GM19043 (cell line): Measurements from ENCODE around the gene NPC1L1.
"Not testable (repeated sequence)": the region's sequence is repeated elsewhere in the genome, so short reads cannot be mapped to it uniquely, and the experiment has no call there.

Source experiments
- ATAC-seq: cut with Tn5 transposase; IDR thresholded peaks from one replicate; pipeline ENCODE4 v1.9.1; 2021; ENCODE audit warnings: low read depth; ENCODE audit not compliant: unreplicated experiment

The NPC1L1 gene

GRCh38 chr7:44512736-44513135, 28.4 kb downstream of the NPC1L1 start:
- no peak for ATAC-seq

DNA sequence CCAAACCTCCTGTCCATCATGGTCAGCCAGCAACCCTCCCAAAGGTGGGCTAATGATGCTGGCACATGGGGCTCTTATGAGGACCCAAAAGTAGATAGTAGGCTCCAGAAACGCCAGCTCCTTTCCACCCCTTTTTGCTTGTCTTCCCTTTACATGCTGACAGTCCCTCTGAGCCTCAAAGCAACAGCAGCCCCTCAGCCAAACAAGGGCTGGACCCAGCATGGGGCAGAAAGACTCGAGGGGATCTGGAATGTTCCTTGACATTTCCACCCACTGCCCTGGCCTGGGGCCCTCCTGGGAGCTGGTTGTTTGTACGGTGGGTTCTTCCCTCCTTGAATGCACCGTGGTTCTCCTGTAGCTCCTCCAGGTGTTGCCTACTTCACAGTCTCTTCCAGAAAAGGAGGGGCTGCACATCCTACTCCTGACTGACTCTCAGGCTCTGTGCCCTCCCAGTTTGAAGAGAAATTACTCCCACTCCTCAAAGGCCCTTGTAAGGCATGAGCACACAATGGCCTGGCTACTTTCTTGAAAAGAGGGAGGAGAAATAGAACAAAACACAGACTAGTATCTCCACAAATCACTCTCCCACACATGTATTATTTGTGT, 29.2 kb downstream of the NPC1L1 start:
- ATAC-seq, result no peak

GRCh38 chr7:44511236-44511635, 29.9 kb downstream of the NPC1L1 start:
- no peak for ATAC-seq

DNA sequence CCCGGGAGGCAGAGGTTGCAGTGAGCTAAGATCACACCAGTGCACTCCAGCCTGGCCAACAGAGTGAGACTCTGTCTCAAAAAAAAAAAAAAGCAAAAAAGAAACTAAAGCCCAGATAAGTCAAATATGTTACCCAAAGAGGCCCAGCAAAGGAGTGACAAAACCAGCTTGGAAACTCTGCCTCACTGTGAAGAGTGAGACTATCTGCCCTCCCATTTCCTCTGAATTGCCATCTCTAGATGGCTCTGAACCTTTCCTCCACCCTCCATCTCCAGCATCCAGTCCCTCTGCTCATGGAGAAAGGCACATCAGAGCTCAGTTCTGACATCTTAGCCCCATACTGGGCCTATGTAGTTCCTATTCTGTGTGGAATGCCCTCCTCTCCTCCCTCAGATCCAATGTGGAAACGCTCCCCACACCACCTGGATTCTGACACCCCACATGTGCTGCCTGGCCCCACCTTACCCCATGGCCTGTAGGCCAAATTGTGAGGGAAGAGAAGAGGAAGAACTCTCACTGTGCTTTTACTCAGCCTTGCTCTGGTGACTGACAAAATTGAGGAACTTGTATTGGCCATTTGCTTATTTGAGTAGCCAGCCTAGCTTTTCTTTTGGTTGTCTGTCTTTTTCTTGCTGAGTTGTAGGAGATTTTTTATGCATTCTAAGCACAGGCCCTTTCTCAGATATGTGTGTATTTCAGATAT, 32.7 kb downstream of the NPC1L1 start:
- ATAC-seq, result no peak

GRCh38 chr7:44506592-44507288, 34.4 kb downstream of the NPC1L1 start:
- not testable (repeated sequence) for ATAC-seq

GRCh38 chr7:44505595-44505994, 35.5 kb downstream of the NPC1L1 start:
- no peak for ATAC-seq

- no peak for ATAC-seq
Observed at GRCh38 chr7:44498230-44498954, 42.7 kb downstream of the NPC1L1 start.

DNA sequence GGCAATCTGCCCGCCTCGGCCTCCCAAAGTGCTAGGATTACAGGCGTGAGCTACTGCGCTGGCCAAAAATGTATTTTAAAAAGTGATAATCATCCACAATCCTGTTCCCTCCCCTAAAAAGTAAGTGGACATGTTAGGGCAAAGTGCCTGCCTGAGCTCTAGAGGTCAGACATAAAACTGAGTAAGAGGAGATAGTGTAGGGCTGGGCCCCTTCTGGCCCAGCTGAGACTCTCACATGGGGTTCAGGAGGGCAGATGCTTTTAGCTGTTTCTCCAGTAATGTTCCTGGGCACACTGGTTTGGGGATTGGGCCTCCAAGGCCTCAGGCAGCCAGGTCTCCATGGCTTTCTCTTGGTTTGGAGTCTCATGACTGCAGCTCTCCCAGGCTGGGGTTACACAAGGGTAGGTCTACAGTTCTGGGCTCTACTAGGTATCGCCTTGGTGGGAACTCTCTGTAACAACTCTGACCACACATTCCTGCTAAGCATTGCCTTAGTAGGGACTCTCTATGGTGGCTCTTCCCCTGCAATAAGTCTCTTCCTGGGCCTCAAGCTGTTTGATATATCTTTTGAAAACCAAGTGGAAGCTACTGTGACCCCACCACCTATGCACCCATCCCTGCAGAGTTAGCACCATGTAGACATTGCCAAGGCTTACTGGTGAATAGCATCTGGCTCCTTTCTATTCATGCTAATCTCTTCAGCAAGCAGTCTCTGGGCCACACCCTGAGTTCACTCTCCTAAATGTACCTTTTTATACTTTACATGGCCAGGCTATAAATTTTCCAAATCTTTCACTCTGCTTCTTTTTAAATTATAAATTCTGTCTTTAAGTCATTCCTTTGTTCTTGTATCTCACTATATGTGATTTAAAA, 43.7 kb downstream of the NPC1L1 start:
- ATAC-seq, result no peak

DNA sequence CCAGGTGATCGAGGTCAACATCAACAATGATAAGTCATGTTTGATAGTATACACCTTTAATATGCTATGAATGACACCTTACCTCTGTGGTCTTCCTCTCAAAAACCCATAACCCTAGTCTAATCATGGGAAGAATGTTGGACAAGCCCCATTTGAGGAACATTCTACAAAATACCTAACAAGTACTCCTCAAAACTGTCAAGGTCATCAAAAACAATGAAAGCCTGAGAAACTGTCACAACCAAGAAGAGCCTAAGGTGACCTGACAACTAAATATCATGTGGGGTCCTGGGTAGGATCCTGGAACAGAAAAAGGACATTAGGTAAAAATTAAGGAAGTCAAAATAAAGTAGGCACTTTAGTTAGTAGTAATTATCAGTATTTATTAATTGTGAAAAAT, 44.7 kb downstream of the NPC1L1 start:
- ATAC-seq, result no peak

DNA sequence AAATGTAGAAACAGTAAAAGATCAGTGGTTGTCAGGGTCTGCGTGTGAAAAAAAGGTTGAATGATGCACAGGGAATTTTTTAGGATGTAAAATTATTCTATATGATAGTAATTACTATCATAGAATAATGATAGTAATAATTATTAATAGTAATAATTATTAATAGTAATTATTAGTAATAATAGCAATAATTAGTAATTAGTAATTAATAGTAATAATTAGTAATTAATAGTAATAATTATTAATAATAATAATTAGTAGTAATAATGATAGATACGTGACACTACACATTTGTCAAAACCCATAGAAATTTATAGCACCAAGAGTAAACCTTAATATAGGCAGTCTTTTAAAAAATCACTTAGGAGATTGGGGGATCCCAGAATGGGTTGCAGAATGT, 46.2 kb downstream of the NPC1L1 start:
- no peak for ATAC-seq

DNA sequence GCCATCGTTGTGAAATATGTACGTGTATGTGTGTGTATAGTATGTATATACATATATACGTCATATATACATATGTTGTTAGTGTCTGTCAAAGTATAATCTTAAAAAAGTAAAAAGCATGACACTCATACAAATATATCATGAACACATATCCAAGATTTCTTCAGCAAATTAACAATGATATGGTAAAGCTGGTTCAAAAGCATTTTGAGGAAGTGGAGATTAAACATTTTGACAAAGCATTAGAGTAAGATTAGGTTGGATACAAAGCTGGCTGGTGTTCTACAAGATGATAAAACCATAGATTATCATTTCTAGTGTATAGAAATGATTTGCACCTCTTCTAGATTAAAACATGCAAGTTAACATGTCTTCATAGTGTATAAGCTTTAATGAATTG, 49.9 kb downstream of the NPC1L1 start:
- no peak for ATAC-seq

DNA sequence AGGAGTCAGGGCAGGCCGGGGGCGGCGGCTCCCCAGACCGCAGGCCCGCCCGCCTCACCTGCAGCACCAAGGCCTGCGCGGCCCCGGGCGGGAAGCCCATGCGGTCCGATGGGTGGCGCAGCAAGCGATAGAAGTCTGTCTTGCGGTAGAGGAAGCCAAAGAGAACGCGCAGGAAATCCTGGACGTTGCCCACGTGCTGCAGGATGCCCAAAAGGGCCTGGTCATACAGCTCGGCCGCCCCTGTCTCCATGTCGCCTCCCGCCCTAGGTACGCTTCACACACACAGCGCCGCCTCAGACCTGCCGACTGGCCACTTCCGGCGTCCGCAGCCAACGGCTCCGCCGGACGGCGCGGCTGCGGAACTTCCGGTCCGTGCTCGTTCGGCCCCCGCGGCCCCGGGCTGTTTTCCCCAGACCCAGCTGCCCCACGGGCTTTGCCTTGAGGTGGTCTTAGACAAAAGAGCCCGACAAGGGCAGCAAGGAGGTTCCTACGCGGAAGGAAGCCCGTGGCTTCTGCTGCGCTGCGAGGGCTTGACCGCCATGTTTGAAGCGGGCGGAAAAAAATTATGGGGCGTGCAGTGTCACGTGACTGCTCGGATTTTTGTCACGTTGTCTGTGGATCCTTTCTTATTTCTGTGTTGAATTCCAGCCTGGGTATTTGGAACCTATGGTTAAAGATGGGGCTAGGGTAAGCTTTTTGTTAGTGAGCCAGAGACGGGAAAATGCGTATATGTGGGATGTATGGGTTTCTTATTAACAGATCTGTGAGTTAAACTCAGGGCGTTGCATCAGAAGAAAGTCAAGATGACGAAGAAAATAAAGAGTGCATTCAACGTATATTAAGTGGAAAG, 50.6 kb downstream of the NPC1L1 start, which contains the start of gene NUDCD3:
Gene NUDCD3, minus strand, starts transcription at position 308 of the 850 bp plus-strand sequence. Its CDS starts 58 bp downstream, at position 250.
- peak; percentile 94 for ATAC-seq

DNA sequence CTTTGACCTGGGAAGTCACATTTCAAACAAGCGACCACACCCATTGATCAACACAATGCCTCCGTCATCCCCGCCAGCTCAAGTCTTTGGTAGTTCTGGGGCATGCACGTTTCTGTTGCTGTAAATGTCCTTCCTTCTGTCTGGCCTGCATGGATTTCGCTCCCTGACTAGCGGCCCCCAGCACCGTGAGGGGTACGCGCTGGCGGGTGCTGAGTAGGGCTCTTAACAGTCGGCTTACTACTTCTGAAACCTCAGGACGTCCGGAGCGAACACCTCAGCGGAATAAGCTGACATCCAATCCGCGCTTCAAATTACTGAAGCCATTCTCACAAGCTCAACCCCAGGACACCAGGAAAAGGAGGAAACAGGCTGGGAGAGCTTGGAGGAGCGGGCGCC, 51.2 kb downstream of the NPC1L1 start:
- ATAC-seq, result no peak

- no peak for ATAC-seq
Observed at GRCh38 chr7:44488955-44489354, 52.2 kb downstream of the NPC1L1 start.

DNA sequence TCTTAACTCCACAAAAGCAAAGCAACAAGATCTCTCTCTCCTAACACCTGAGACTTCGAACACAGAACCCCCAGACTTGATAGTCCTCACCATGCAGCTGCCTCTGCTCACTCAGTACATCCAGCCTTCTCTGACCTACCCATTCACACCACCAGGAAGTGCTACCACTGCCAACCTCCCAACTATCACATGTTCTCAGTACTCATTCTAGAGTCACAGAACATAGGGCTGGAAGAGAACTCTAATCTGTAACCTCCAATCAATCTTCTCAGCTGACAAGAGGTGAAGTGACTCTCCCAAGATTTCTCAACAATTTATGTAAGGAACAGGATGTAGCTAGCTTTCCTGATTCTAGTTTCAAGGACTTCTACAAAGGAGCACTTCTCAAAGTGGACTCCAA, 54.4 kb downstream of the NPC1L1 start:
- ATAC-seq, result no peak

- ATAC-seq, result no peak
Observed at GRCh38 chr7:44486001-44486400, 55.1 kb downstream of the NPC1L1 start.

GRCh38 chr7:44484482-44485313, 56.4 kb downstream of the NPC1L1 start:
- ATAC-seq, result no peak
